Measurements from ENCODE around the gene TP53AIP1. TPM values are rescaled to one million over a fixed set of nuclear protein-coding genes. Genes with fewer than 3 reads are reported as not detected.

TP53AIP1 gene
- total and polyA plus RNA-seq, 2 experiments from 2014 or later, result 0.17 to 0.23 TPM

- 100% methylated on average over 1 of the region's 1 CpG for WGBS (ENCODE audit: low lambda C conversion rate, missing lambda C conversion rate)
- Histone ChIP-seq H2AFZ (no peak overlapping the region), H3K4me3 (no peak overlapping the region), H3K4me1 (ENCODE audit: insufficient read depth) (peaks cover 4% of the 10 kb centered on the region), H3K79me2 (no peaks in the 10 kb centered on the region), H3K9me3 (ENCODE audit: low read depth) (no peaks in the 10 kb centered on the region), H3K27me3 (peaks cover 31% of the 10 kb centered on the region), H3K27ac (no peak overlapping the region), H3K9me2 (replicated peaks; ENCODE audit: insufficient read depth) (no peaks in the 10 kb centered on the region), H3K36me3 (replicated peaks; ENCODE audit: insufficient read depth, low read depth) (no peaks in the 10 kb centered on the region), H3K4me2 (no peak overlapping the region), H4K20me1 (ENCODE audit: insufficient read depth, poor library complexity, severe bottlenecking) (no peaks in the 10 kb centered on the region)
- no peak for TF ChIP-seq EZH2phosphoT487 (IDR thresholded peaks at IDR 0.05; ENCODE audit: low read depth, severe bottlenecking, unreplicated experiment)
- TF ChIP-seq CTCF (IDR thresholded peaks at IDR 0.05; ENCODE audit: poor library complexity), result no peak
- TF ChIP-seq EZH2 (IDR thresholded peaks at IDR 0.05; ENCODE audit: borderline replicate concordance), result no peak
- no peak for DNase-seq (ENCODE audit: low spot score)
These were observed 44.8 kb downstream of the TP53AIP1 start for GRCh38 chr11:128897826-128898225.

- H3K4me1 ChIP-seq (ENCODE audit: insufficient read depth), result peaks cover 4% of the 10 kb centered on the region
- WGBS (ENCODE audit: low lambda C conversion rate, missing lambda C conversion rate), result 41% methylated on average over 2 of the region's 2 CpGs
These were observed 46.3 kb downstream of the TP53AIP1 start for GRCh38 chr11:128896356-128896755.

GRCh38 chr11:128895526-128895925 lies 47.1 kb downstream of the TP53AIP1 start:
- Histone ChIP-seq H3K4me3 (no peak overlapping the region), H3K27ac (no peak overlapping the region)
- WGBS (ENCODE audit: low lambda C conversion rate, missing lambda C conversion rate), result 80% methylated on average over 9 of the region's 9 CpGs

More at GRCh38 chr11:128896356-128896755, 46.3 kb downstream of the TP53AIP1 start:
- H3K9me2 ChIP-seq (replicated peaks; ENCODE audit: insufficient read depth), result no peaks in the 10 kb centered on the region
- no peak for DNase-seq (ENCODE audit: low spot score)
- H2AFZ ChIP-seq, result no peak overlapping the region
- no peak overlapping the region for H3K4me3 ChIP-seq
- no peak overlapping the region for H3K4me2 ChIP-seq
- TF ChIP-seq EZH2 (IDR thresholded peaks at IDR 0.05; ENCODE audit: borderline replicate concordance) (no peak), CTCF (IDR thresholded peaks at IDR 0.05; ENCODE audit: poor library complexity) (no peak), EZH2phosphoT487 (IDR thresholded peaks at IDR 0.05; ENCODE audit: low read depth, severe bottlenecking, unreplicated experiment) (no peak)
- peaks cover 22% of the 10 kb centered on the region for H3K27me3 ChIP-seq
- H4K20me1 ChIP-seq (ENCODE audit: insufficient read depth, poor library complexity, severe bottlenecking), result no peaks in the 10 kb centered on the region
- H3K79me2 ChIP-seq, result no peaks in the 10 kb centered on the region
- no peaks in the 10 kb centered on the region for H3K36me3 ChIP-seq (replicated peaks; ENCODE audit: insufficient read depth, low read depth)
- no peak overlapping the region for H3K27ac ChIP-seq
- H3K9me3 ChIP-seq (ENCODE audit: low read depth), result no peaks in the 10 kb centered on the region

More at GRCh38 chr11:128895526-128895925, 47.1 kb downstream of the TP53AIP1 start:
- TF ChIP-seq EZH2 (IDR thresholded peaks at IDR 0.05; ENCODE audit: borderline replicate concordance) (no peak), EZH2phosphoT487 (IDR thresholded peaks at IDR 0.05; ENCODE audit: low read depth, severe bottlenecking, unreplicated experiment) (no peak), CTCF (IDR thresholded peaks at IDR 0.05; ENCODE audit: poor library complexity) (no peak)
- DNase-seq (ENCODE audit: low spot score), result no peak
- Histone ChIP-seq H3K4me1 (ENCODE audit: insufficient read depth) (peaks cover 10% of the 10 kb centered on the region), H2AFZ (no peak overlapping the region), H3K4me2 (no peak overlapping the region), H3K9me3 (ENCODE audit: low read depth) (no peaks in the 10 kb centered on the region), H4K20me1 (ENCODE audit: insufficient read depth, poor library complexity, severe bottlenecking) (no peaks in the 10 kb centered on the region), H3K9me2 (replicated peaks; ENCODE audit: insufficient read depth) (no peaks in the 10 kb centered on the region), H3K36me3 (replicated peaks; ENCODE audit: insufficient read depth, low read depth) (no peaks in the 10 kb centered on the region), H3K79me2 (no peaks in the 10 kb centered on the region), H3K27me3 (peaks cover 20% of the 10 kb centered on the region)

All from hepatocyte (in vitro differentiated cells).